Activated T-cell treated with anti-CD3 and anti-CD28 coated beads, Interleukin-2, amount 50 U/mL, for 4 hours (primary cell): ENCODE measurements around the gene DSCAML1. TPM values are rescaled to one million over a fixed set of nuclear protein-coding genes. Genes with fewer than 3 reads are reported as not detected.

Experiments
- ATAC-seq, 2 donors: fragments of 200-7000 bp; cut with Tn5 transposase; one replicate each; pipeline ENCODE4 v1.10.0; 2021
- DNase-seq: peaks from one replicate; pipeline ENCODE4 v3.0.0-alpha.2; 2020
- H3K27me3 Mint-ChIP-seq: one replicate; pipeline ENCODE4 v1.8.0; 2021; ENCODE audit warnings: low read depth, mixed read lengths
- H3K36me3 Mint-ChIP-seq: one replicate; pipeline ENCODE4 v1.8.0; 2022; ENCODE audit warnings: mixed read lengths; ENCODE audit not compliant: insufficient read depth
- H3K4me1 Mint-ChIP-seq: one replicate; pipeline ENCODE4 v1.8.0; 2021; ENCODE audit warnings: low read depth, mixed read lengths
- H3K4me3 Mint-ChIP-seq: one replicate; pipeline ENCODE4 v1.8.0; 2021; ENCODE audit warnings: mild to moderate bottlenecking, moderate library complexity, mixed read lengths
- H3K9me3 Mint-ChIP-seq: one replicate; pipeline ENCODE4 v1.8.0; 2021; ENCODE audit warnings: mixed read lengths
- total RNA-seq, 3 donors: library from RNA; stranded (reverse); gene quantifications; one replicate each; pipeline ENCODE4 v1.2.1, GENCODE V29; 2021

The DSCAML1 gene
- total RNA-seq, 3 donors from 2014 or later, result not detected

DNA sequence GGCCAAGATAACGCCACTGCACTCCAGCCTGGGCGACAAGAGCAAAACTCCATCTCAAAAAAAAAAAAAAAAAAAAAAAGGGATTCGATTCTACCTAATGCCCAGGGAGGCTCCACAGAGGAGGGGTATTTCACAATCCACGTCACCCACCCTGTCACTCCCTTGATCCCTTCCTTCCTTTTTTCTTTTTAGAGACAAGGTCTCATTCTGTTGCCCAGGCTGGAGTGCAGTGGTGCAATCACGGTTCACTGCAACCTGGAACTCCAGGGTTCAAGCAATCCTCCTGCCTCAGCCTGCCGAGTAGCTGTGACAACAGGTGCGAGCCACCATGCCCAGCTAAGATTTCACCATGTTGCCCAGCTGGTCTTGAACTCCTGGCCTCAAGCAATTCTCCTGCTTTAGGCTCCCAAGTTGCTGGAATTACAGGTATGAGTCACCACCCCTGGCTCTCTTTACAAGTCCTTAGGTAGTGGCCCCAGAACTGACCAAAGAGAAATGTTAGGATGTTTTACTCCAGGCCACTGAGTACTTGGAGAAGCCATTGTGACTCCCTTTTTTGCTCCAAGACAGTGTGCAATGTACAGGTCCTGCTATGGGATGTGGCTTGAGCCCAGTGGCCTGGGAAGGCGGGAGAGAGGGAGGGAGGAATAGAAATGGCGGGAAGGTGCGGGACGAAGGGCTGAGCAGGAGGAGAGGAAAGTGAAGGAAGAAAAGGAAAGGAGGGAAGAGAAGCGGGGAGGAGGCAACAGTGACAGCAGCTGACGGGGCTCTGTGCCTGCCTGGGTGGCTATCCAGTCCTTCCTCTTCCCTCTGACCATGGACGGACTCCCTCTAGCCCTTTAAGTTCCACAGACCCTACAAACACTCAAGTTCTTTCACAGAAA lies 39.3 kb upstream of the DSCAML1 start:
- no peak for ATAC-seq

DNA sequence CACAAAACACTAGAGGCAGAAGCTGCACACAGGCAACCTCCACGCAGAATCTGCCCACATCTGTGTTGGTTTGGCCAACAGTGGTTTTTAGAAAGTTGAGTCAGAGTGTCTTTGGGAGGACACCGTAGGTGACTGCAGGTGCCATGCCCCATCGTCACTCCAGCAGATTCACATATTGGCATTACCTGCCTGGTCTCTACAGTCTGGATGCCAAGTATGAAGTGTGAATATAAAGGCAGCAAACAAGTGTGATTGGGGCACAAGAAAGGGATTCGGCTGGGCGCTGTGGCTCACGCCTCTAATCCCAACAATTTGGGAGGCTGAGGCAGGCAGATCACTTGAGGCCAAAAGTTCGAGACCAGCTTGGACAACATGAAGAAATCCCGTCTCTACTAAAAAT lies 38.6 kb upstream of the DSCAML1 start:
- DNase-seq, result no peak
- Mint-ChIP-seq H3K27me3 (peaks cover 2% of the 10 kb centered on the region), H3K4me1 (peaks cover 11% of the 10 kb centered on the region), H3K9me3 (no peaks in the 10 kb centered on the region), H3K36me3 (no peaks in the 10 kb centered on the region), H3K4me3 (no peak overlapping the region)
- no peak for ATAC-seq

More for the DNA sequence above, 39.3 kb upstream of the DSCAML1 start:
- no peak for DNase-seq
- peaks cover 5% of the 10 kb centered on the region for H3K4me1 Mint-ChIP-seq
- no peaks in the 10 kb centered on the region for H3K36me3 Mint-ChIP-seq
- H3K4me3 Mint-ChIP-seq, result no peak overlapping the region
- H3K27me3 Mint-ChIP-seq, result peaks cover 2% of the 10 kb centered on the region
- H3K9me3 Mint-ChIP-seq, result no peaks in the 10 kb centered on the region

DNA sequence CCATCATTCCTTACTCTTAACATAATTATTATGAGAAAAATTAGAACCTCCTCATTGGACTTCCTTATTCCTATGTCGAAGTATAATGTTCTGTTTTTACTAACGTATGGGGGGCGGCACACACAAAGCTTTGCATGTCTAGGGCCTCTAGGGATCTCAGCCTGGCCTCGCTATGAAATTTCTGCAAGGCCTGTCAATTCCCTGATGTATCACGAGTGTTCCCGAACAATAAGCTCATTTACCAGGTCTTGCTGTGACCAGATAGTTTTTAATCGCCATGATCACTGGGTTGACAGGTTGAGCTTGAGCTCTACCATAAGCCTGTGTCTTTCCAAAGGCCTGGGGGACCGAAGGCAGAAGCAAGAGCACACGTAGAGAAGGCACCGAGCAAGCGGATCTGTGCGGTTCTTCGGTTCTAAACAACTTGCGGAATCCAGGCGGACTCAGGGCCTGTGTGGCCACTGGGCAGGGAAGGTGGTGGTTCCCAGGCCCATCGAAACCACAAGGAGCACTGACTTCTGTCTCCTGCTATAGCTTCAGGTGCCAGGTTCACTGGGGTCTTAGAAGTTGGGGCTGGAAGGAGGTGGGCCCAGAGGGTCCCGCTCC lies 37.9 kb upstream of the DSCAML1 start:
- no peaks in the 10 kb centered on the region for H3K36me3 Mint-ChIP-seq
- H3K9me3 Mint-ChIP-seq, result no peaks in the 10 kb centered on the region
- peaks cover 2% of the 10 kb centered on the region for H3K27me3 Mint-ChIP-seq
- no peak for DNase-seq
- ATAC-seq, result no peak
- peaks cover 17% of the 10 kb centered on the region for H3K4me1 Mint-ChIP-seq
- no peak overlapping the region for H3K4me3 Mint-ChIP-seq

DNA sequence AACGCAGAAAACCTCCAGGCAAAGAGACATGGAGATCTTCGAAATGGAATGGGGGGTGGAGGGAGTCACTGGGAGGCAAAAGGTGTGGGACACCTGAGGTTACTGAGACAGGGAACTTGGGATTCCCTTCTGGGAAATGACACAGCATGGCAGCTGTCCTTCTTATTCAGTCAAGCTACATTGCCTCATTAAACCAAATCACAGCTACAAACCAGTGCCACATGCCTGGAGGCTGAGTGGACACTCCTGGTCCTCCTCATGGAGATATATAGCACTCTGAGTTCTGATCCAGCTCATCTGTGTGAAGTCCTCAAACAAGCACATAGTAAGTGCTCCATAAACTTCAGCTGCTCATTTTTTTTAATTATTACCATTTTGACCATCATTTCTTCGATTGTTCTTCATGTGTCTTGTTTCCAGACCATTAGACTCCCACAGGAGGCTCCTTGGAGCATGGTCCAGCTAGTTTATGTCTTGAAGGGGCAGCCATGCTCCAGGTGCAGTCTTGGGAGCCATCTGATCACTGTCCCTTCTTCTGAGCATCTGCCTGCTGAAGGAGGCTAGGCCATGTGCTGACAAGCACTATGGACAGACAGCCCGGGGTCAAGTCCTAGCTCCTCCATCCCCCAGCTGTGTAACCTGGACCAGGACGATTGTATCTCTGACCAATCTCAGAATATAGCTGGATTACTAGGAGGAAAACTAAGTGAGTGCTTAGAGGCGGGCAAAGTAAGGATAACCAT lies 37.2 kb upstream of the DSCAML1 start:
- H3K4me3 Mint-ChIP-seq, result no peak overlapping the region

DNA sequence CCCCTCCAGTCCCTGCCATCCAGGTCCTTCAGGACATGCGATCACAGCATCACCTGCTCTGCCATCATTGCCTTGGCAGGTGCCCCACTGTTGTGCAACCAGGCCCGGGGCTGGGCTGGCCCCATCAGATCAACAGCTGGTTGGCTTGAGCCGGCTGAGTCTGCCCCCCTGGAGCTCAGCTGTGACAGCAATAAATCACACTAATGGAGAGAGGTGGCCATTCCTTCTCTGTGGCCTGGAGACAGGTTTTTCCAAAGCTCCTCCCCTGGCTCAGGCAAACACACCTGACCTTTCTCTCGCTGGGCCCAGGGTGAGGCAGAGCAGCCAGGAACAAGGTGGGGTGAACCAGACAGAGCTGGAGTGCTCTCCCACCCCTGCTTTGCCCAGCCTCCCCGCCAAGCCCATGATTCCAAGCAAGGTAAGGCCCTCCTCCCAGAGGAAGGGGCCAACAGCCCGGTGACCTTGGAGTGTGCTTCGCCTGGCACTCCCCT lies 36.4 kb upstream of the DSCAML1 start:
- no peak for ATAC-seq
- Mint-ChIP-seq H3K4me3 (no peak overlapping the region), H3K36me3 (no peaks in the 10 kb centered on the region), H3K9me3 (no peaks in the 10 kb centered on the region), H3K4me1 (peaks cover 29% of the 10 kb centered on the region), H3K27me3 (peaks cover 2% of the 10 kb centered on the region)
- DNase-seq, result no peak

More for the DNA sequence above, 37.2 kb upstream of the DSCAML1 start:
- Mint-ChIP-seq H3K27me3 (peaks cover 2% of the 10 kb centered on the region), H3K36me3 (no peaks in the 10 kb centered on the region), H3K9me3 (no peaks in the 10 kb centered on the region), H3K4me1 (peaks cover 24% of the 10 kb centered on the region)
- no peak for ATAC-seq
- no peak for DNase-seq

DNA sequence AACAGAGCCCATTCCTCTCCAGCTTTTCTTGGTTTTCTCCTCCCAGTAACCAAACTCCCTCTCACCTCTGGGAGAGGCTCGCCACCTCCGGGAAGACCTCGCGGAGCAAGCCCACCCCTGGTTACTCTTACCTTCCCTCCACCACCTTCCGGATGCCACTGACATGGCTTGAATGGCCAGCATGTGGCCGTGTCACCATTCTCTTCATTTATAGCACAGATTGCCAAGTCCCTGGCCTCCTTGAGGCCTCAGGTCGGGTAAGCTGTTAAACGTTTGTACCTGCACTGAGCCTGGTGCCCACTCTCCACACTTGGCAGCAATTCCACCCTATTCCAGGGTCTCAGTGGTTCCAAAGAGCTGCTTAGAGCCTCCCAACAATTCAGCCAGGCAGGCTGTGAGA lies 35.5 kb upstream of the DSCAML1 start:
- ATAC-seq (no peak), DNase-seq (no peak)
- H3K27me3 Mint-ChIP-seq, result peaks cover 2% of the 10 kb centered on the region
- H3K36me3 Mint-ChIP-seq, result no peaks in the 10 kb centered on the region
- no peak overlapping the region for H3K4me3 Mint-ChIP-seq
- peaks cover 36% of the 10 kb centered on the region for H3K4me1 Mint-ChIP-seq
- no peaks in the 10 kb centered on the region for H3K9me3 Mint-ChIP-seq

DNA sequence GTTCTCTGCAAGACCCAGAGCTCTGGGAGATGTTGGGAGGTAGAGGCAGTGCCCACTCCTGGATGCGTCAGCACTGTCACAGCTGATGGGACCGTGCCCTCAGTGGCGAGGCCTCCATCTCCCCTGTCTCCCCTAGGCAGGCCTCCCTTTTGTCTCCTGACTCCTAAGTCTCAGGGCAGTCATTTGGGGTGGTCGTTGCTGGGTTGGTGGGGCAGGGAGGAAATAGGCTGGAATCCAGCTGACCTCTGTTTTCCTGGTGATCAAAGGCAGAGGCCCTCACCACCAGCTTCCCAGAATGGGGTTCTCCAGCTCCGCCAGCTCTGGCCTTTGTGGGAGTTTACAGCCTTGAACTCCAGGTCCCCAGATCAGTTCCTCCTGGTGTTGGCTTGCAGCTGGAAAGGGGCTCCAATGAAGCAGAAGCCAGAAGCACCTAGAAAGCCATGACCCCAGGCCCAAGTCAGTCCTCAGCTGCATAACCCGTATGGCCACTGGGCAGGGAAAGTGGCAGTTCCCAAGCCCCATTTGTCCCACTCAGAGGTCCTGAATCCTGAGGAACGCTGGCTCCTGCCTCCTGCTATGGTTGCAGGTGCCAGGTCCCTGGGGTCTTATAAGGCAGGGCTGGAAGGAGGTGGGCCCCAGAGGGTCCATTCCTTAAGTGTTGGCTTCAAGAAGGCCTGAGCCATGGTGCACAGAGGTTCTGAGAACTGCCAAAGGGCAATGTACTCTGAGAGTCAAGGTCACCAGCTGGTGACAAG lies 34.8 kb upstream of the DSCAML1 start:
- DNase-seq, result no peak

DNA sequence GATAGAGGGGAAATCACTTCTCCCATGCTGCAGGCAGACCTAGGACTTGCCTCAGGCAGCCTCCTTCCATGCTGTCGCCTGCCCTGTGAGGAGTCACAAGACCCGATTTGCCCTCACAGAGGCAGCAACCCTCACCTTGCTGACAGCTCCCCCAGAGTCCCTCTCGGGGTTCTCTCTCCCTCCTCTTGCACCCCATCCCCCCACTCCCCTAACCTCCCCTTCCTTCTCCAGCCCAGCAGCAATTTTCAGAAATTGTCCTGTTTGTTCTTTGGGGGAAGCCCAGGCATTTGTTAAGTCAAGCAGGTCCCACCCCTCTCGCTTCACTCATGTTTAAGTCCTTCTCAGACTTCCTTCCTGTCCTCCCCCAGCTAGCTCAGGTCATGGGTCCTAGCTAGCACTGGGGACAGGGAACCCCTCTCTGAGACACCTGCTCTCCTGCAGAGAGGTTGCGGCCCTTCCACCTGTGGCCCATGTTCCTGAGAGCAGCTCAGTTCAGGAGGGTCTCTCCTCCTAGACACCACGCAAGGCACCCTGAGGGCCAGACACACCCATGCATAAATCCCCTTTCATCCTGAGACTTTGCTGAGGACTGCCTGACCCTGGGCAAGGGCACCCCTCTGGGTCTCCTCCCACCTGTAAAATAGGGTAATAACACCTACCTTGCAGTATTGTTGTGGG lies 33.8 kb upstream of the DSCAML1 start:
- H3K4me3 Mint-ChIP-seq, result no peak overlapping the region
- DNase-seq (no peak), ATAC-seq (no peak)
- H3K36me3 Mint-ChIP-seq, result no peaks in the 10 kb centered on the region
- H3K9me3 Mint-ChIP-seq, result no peaks in the 10 kb centered on the region
- peaks cover 44% of the 10 kb centered on the region for H3K4me1 Mint-ChIP-seq
- H3K27me3 Mint-ChIP-seq, result no peaks in the 10 kb centered on the region

More for the DNA sequence above, 34.8 kb upstream of the DSCAML1 start:
- Mint-ChIP-seq H3K27me3 (no peaks in the 10 kb centered on the region), H3K36me3 (no peaks in the 10 kb centered on the region), H3K4me1 (peaks cover 40% of the 10 kb centered on the region), H3K4me3 (no peak overlapping the region), H3K9me3 (no peaks in the 10 kb centered on the region)
- no peak for ATAC-seq

DNA sequence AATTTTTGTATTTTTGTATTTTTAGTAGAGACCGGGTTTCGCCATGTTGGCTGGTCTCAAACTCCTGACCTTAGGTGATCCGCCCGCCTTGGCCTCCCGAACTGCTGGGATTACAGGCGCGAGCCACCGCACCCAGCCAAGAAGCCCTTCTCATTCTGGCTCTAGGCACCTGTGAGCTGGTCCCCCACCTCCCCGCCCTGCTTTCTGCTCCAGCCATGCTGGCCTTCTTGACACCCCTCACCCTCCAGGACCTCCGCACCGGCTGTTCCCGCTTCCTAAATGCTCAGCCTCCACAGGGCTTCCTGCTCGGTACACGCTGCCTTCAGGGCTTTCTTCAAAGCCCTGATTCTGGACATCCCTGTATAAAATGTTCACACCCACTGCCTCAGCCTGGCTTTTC lies 33.1 kb upstream of the DSCAML1 start:
- no peak for ATAC-seq
- no peak overlapping the region for H3K4me3 Mint-ChIP-seq
- H3K9me3 Mint-ChIP-seq, result no peaks in the 10 kb centered on the region

DNA sequence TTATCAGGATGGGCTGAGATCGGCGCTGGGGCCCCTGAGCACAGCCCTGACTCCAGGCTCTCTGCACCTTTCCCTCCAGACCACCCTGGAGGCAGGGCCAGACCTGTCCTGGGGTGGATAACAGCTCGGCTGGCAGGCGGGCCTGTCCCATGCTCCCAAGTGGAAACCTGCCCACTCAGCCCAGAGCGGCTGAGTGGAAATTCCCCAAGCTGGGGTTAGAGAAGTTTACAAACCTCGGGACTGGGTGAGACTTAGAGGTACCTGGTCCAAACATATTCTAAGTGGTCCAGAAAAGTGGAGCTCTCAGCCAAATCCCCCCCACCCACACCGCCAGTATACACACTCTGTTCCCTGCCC lies 32.3 kb upstream of the DSCAML1 start:
- DNase-seq (no peak), ATAC-seq (no peak)
- peaks cover 49% of the 10 kb centered on the region for H3K4me1 Mint-ChIP-seq

More for the DNA sequence above, 33.1 kb upstream of the DSCAML1 start:
- no peak for DNase-seq
- H3K36me3 Mint-ChIP-seq, result no peaks in the 10 kb centered on the region
- H3K27me3 Mint-ChIP-seq, result no peaks in the 10 kb centered on the region
- peaks cover 46% of the 10 kb centered on the region for H3K4me1 Mint-ChIP-seq

DNA sequence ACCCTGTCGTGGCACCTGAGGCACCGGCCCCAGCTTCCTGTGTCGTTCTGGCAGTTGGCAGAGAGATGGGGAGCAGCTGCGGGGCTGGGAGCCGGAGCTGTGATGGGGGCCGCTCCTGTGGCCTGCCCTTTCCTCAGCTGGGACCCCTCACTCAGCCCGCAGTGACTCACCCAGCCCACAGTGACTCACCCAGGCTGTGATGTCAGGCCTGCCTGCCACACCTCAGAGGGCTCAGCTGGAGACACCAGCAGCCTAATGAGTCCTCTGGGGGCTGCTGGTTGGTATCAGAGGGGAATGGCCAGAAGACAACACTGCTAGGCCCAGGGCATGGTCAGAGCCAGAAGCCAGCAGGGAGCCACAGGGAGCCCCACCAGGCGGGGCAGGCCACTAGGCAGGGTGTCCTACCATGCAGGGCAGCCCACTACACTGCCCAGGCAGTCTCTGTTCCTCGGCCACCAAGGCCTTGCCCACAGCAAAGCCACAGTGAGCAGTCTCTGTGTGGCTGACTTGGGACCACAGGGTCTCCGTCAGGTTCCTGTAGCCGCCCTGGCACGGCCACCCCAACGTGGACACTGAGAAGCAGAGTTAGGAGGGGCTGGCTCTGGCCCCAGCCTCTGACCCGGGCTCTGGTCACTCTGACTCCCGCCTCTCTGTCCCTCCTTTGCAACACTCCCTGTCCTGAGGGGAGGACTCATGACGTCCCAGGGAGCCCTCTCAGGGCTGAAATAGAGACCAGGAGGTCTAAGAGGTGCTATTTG lies 31.8 kb upstream of the DSCAML1 start:
- ATAC-seq, result peak; percentile 96
- peak; percentile 91 for DNase-seq
- H3K27me3 Mint-ChIP-seq, result no peaks in the 10 kb centered on the region
- peaks cover 55% of the 10 kb centered on the region for H3K4me1 Mint-ChIP-seq
- H3K4me3 Mint-ChIP-seq, result no peak overlapping the region
- no peaks in the 10 kb centered on the region for H3K36me3 Mint-ChIP-seq
- H3K9me3 Mint-ChIP-seq, result no peaks in the 10 kb centered on the region

More for the DNA sequence above, 32.3 kb upstream of the DSCAML1 start:
- H3K4me3 Mint-ChIP-seq, result no peak overlapping the region
- no peaks in the 10 kb centered on the region for H3K36me3 Mint-ChIP-seq
- no peaks in the 10 kb centered on the region for H3K9me3 Mint-ChIP-seq
- H3K27me3 Mint-ChIP-seq, result no peaks in the 10 kb centered on the region

DNA sequence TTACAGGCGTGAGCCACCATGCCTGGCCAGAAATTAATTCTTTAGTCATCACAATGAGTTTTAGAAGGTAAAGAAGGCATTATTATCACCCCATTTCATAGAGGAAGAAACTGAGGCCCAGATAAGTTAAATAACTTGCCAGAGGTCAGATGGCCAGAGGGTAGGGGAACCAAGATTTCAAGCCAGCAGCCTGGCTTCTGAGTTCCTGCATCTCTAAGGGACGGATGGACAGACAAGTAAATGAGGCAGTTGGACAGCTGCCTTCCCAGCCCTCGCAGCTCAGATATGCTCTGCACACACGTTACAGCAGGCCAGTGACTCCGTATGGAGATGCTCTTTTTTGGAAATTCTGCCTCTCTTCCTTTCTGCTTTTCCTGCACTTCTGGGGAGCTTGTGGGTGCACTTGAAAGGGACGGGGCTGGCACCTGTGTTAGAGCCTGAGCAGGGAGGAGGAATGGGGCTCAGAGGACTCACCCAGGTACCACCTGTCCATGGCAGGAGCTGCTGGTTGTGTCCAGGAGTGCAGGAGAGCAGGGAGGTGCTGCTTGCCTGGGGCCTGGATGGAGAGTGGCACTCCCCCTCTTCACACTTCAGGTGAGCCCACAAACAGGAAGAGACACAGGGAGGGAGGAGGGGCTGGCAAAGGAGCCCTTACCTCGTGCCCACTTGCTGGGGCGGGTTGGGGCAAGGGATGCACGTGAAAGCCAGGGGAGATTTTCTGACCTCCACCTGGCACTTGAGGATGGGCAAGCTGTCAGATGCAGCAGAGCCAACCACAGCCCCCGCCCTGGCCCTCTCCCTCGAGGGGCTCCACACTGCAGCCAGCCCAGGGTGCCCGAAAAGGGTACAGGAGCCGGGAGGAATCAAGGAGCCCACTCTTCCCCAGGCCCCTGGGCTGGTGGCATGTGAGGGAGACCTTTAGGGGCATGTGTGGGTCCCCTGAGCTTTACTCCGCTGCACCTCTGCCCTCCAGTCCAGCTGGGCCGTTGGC lies 30.8 kb upstream of the DSCAML1 start:
- H3K4me3 Mint-ChIP-seq, result no peak overlapping the region
- H3K4me1 Mint-ChIP-seq, result peaks cover 65% of the 10 kb centered on the region
- H3K36me3 Mint-ChIP-seq, result no peaks in the 10 kb centered on the region
- H3K27me3 Mint-ChIP-seq, result no peaks in the 10 kb centered on the region
- ATAC-seq (no peak), DNase-seq (no peak)
- no peaks in the 10 kb centered on the region for H3K9me3 Mint-ChIP-seq
